Peyer's patch (tissue), 4 donors: ENCODE measurements around the gene HS3ST5.

Experiments used
- CTCF ChIP-seq, 6 experiments: fragments of 450-650 bp in 4 of 6; fragments of 200-600 bp in 2 of 6; sonication (generic) in 1 of 6; IDR thresholded peaks; one replicate each; pipeline ENCODE4 v1.5.1; 2017 to 2019; ENCODE audit warnings: antibody characterized with exemption in 6 of 6, mild to moderate bottlenecking in 3 of 6, moderate library complexity in 1 of 6
- POLR2A ChIP-seq, 2 donors: fragments of 450-650 bp; IDR thresholded peaks; one replicate each; pipeline ENCODE4 v1.5.1; 2017; ENCODE audit warnings: antibody characterized with exemption in 2 of 2, mild to moderate bottlenecking in 2 of 2, moderate library complexity in 2 of 2

GRCh38 chr6:114339706-114340105 lies 3.1 kb downstream of the HS3ST5 start:
- TF ChIP-seq CTCF (IDR thresholded peaks at IDR 0.05) = no peak
- no peak for TF ChIP-seq POLR2A (IDR thresholded peaks at IDR 0.05)
